D721Med (cell line): ENCODE results near the gene UTY.
A peak's percentile ranks its signal among the peaks of the same experiment; 100 is the strongest.

ENCODE experiments used
- DNase-seq: peaks from one replicate; pipeline ENCODE4 v3.0.0; 2011; ENCODE audit warnings: low spot score; ENCODE audit not compliant: insufficient read length
- FAIRE-seq: peaks from 2 replicates; lab custom pipeline; 2011; peaks lifted over from hg19 to GRCh38; lab: Jason Lieb, UNC
- CTCF ChIP-seq: IDR thresholded peaks from 2 replicates; pipeline ENCODE4 v1.5.1; 2012; ENCODE audit warnings: mild to moderate bottlenecking, control low read depth; ENCODE audit not compliant: insufficient read depth; ENCODE audit errors: missing control alignments

Gene UTY

DNA sequence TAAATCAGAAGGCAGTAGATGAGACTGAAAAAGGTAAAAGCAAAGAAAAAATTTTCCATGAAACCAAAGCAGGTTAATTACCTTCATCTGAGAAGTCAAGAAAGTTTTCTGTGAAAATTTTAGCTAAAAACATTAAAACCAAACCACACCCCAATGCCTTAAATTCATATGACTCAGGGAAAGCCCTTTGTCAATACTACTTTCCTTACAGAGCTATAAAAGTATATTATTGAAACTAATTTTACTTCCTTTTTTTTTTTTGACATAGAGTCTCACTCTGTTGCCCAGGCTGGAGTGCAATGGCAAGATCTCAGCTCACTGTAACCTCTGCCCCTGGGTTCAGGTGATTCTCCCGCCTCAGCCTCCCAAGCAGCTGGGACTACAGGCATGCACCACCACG lies 117.2 kb downstream of the UTY start:
- no peak for TF ChIP-seq CTCF
- DNase-seq = no peak
- no peak for FAIRE-seq

- FAIRE-seq (no peak), DNase-seq (no peak)
- TF ChIP-seq CTCF = no peak
These were observed 117.9 kb downstream of the UTY start for GRCh38 chrY:13361656-13362636.

DNA sequence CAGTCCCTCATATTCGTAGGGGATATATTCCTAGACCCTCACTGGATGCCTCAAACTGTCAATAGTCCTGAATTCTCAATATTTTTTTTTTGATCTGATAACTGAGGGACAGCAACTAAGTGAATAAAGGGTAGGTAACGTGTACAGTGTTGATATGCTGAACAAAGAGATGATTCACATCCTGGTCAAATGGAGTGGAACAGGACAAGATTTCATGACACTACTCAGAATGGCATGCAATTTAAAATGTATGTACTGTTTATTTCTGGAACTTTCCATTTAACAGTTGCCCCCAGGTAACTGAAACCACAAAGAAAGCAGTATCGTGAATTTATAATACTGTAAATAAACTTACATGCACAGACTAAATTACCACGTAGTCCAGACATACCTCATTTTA lies 128.4 kb downstream of the UTY start:
- DNase-seq = no peak
- no peak for FAIRE-seq
- TF ChIP-seq CTCF = no peak

- FAIRE-seq (no peak), DNase-seq (no peak)
- no peak for TF ChIP-seq CTCF
These were observed 132.7 kb downstream of the UTY start for GRCh38 chrY:13347106-13347505.

GRCh38 chrY:13345549-13345948 lies 134.3 kb downstream of the UTY start:
- FAIRE-seq = no peak
- DNase-seq = no peak
- TF ChIP-seq CTCF = no peak

DNA sequence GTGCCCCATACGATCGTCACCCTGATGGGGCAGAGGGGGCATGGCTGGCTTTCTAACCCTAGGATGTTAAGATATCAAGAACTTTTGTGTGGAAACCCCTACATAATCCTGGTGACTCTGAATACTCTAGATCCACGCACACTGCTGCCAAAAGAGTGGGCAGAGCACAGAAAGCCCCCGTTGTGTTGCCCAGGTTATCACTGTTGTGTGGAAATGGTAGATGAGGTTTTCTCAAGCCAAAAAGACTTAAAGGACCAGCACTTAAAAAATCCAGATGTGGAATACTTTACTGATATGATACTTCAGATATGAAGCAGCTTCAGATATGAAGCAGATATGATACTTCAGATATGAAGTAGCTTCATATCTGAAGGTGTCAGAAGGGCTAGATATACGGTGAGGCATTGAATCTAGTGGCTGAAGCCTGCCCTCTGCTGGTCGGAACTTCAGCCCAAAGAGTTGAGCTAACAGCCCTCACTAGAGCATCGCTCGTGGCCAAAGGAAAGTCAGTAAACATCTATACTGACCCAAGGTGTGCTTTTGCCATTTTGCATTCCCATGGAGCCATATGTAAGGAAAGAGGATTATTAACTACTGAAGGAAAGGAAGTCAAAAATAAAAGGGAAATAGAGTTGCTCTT lies 136.4 kb downstream of the UTY start:
- FAIRE-seq (no peak), DNase-seq (no peak)
- TF ChIP-seq CTCF = peak; percentile 39

DNA sequence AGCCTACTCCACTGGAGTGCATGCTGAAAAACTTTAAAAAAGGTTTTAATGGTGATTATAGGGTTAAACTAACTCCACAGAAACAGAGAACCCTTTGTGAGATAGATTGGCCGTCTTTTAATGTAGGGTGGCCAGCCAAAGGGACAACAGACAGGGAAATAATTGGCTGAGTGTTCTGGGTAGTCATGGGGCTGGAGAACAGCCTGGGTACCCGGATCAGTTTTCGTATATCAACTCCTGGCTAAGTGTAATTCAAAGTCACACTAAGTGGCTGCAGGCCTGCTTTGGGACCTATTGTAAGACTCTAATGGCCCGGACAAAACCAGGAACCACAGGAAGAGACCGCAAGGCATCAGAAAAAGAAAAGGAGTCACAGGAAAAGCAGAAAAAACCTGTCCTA lies 139.9 kb downstream of the UTY start:
- no peak for TF ChIP-seq CTCF
- DNase-seq (no peak), FAIRE-seq (no peak)
